CD4-positive, alpha-beta T cell treated with Interleukin-1 beta for 1 hour (primary cell): ENCODE data around the gene ARRDC5.
A peak's percentile ranks its signal among the peaks of the same experiment; 100 is the strongest.
"Not testable (repeated sequence)": the region's sequence is repeated elsewhere in the genome, so short reads cannot be mapped to it uniquely, and the experiment has no call there.

Experiments
- DNase-seq, 2 donors: peaks; one replicate each; pipeline ENCODE4 v3.0.0-alpha.2; 2020 to 2022

Gene ARRDC5

DNA sequence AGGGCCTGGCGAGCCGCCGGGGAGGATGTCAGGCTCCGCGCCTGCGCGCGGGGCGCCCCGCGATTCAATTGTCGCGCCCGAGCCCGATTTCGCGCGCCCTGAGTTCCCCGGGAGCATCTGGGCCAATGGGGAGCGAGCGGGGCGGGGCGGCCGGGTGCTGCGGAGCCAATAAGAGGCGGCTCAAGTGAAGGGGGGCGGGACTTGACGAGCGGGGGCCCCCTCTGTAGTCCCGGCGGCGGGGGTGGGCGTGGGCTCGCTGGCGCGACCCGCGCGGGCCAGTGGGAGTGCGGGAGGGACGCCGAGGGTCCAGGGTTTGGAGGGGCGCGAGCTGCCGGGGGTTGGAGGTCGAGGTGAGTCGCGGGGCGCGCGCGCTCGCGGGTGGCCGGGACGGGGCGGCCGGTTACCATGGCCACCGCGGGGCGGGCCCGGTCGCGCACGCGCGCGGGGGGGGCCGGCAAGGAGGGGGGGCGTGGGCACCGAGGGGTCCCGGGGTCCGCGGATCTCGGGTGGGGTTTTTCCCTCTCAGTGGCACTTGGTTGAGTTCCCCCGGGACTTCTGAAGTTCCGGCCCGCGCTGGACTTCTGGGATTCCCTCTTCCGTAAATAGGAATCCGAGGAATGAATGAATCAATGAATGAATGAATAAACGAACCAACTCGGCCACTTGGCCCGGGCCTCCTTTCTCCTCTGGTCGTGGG is 7.3 kb upstream of the ARRDC5 start:
- DNase-seq = peak; percentile 91 to 93

DNA sequence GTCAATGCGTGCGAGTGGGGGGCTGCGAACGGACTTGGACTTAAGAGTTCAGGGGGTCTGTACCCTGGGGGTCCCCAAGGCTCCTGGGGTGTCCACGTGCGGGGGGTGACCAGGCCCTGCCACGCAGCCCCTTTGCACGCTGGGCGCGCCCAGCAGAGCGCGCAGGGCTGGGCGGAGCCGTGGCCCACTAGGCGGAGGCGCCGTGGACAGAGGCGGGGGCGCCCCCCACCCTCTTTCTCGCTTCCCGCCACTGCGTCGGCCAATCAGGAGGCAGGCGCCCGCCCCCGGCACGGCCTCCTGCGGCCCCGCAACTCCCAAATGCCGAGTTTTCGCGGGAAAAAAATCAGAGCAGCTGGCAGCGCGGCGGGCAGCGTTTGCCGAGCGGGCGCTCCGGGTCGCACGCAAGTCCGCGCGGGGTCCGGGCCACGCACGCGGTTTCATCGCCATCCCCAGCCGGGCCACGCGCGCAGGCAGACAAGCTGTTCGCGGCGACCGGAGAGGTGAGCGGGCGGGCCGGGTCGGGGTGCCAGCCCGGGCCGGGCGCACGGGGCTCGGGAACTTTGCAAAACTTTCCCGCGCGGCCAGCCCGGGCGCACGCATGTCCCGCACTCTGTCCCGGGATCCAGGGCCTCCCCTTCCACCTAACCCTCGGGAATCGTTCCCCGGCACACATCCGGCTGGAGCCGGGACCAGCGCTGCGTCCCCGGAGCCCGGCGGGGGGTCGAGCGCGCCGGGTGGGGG is 6.6 kb upstream of the ARRDC5 start, which contains the start of gene UHRF1:
Gene UHRF1 (plus strand): TSS at position 346 of the 741 bp plus-strand sequence. CDS start 1,385 bp downstream, outside the sequence.
- no peak for DNase-seq

DNA sequence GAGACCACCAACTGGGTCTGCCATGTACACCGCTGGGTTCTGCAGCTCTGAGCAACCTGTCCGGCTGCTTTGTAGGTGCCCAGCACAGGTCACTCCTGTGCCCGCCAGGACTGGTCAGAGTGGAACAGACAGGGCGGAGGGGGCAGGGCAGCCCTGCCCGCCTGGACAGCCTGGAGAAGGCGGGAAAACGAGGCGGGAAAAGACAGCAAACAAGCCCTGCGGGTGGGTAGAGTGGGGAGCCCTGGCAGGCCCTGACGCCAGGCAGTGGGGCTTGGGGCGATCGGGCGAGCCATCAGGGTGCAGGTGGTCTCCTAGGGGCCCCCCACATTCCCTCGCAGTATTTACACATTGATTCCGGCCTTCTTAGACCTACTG is 6.1 kb upstream of the ARRDC5 start:
- DNase-seq = no peak

DNA sequence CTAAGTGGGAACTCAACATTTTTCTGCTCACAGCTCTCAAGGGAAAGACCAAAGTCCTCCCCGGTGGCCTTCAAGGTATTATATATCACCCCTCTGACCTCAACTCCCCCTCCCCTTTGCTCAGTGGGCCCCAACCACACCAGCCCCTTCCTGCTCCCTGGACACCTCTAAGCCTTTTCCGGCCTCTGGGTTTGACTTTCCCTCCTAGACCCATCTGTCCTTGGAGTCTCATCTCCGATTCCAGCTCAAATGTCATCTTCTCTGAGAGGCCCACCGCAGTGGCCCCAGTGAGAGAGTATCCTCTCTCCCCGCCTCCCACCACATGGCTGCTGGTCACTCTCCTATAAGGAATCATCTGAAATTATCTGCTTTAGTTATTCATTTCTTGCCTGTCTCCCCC is 5.7 kb upstream of the ARRDC5 start:
- DNase-seq = no peak

DNA sequence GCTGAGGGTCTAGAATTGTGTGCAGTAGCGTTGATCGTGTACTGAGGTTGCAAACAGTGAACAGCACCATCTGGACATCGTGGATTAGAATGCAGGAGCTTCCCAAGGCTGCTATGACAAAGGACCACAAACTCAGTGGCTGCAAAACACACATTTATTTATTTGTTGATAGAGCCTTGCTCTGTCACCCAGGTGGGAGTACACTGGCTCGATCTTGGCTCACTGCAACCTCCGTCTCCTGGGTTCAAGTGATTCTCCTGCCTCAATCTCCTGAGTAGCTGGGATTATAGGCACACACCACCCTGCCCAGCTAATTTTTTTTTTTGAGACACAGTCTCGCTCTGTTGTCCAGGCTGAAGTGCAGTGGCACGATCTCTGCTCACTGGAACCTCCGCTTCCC is 4.3 kb upstream of the ARRDC5 start:
- DNase-seq = no peak

DNA sequence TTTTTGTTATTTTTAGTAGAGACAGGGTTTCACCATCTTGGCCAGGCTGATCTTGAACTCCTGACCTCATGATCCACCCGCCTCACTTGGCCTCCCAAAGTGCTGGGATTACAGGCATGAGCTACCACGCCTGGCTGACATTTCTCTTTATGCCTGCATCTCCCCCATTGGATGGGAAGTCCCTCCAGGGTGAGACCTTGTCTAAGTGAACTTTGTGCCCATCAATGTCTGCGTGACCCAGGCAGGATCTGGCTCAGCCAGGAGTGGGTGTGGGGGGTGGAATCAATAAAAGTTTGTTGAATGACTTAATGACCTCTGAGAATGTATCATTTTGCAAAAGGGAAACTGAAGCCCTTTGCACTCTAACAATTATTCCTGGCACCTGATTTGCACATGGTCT is 1.8 kb upstream of the ARRDC5 start:
- DNase-seq = no peak

DNA sequence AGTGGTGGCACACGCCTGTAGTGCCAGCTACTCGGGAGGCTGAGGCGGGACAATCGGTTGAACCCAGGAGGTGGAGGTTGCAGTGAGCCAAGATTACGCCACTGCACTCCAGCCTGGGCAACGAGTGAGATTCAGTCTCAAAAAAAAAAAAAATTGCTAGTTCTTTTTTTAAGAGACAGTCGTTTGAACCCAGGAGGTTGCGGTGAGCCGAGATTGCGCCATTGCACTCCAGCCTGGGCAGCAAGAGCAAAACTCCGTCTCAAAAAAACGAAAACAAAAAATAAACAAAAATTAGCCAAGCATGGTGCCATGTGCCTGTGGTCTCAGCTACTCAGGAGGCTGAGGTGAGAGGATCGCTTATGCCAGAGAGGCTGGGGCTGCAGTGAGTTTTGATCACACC is 1.8 kb downstream of the ARRDC5 start:
- DNase-seq = not testable (repeated sequence)

DNA sequence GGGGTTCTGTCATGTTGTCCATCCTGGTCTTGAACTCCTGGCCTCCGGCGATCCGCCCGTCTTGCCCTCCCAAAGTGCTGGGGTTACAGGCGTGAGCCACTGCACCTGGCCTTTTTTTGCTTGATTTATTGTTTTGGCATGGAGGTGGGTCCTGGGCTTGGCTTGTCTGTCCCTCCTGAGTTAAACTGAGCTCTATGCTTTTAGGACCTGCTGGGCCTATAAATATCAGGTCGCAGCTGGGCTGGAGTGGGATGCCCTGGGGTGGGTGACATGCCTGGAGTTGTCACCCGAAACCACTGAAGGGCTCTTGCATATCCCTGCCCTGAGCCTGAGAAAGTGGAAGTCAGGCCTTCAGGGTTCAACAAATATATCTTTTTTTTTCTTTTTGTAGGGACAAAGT is 5.5 kb downstream of the ARRDC5 start:
- no peak for DNase-seq

DNA sequence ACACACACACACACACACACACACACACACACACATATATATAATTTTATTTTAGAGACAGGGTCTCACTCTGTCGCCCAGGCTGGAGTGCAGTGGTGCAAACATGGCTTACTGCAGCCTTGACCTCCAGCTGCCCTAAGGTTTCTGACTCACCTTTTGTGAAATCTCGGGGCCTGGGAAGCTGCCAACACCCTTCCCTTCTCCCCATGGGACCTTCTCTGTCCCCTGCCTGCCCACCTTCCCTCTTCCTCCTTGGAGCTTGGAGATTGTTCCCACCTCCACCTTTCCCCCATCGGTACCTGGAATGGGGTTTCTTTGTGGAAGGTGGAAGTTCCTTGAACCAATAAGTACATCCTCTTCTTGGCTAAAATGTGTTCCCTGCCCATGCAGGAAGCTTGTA is 6.3 kb downstream of the ARRDC5 start:
- DNase-seq = no peak

DNA sequence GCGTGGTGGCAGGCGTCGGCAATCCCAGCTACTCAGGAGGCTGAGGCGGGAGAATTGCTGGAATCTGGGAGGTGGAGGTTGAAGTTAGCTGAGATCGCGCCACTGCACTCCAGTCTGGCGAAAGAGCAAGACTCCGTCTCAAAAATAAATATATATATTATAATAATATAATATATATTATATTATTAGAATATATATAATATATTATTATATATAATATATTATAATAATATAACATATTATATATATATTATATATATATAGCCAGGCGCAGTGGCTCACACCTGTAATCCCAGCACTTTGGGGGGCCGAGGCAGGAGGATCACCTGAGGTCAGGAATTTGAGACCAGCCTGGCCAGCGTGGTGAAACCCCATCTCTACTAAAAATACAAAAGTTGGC is 9.7 kb downstream of the ARRDC5 start:
- DNase-seq = not testable (repeated sequence)

DNA sequence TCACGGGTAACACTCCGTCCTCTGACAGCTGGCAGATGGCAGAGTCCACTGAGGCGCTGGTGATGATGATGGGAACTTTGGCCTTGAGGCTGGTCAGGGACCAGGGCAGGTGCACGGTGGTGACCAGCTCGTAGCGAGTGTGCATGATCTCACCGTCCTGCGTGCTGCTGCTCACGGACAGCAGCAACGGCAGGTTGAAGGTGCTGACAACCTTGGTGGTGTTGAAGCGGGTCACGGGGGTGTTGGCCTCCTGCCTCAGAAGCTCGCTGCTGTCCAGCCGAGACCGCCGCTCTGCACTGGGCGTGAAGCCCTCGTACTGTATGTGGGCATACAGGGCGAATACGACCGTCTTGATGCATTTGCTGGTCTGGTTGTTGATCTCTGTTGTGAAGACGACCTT is 11.6 kb downstream of the ARRDC5 start:
- DNase-seq = no peak

DNA sequence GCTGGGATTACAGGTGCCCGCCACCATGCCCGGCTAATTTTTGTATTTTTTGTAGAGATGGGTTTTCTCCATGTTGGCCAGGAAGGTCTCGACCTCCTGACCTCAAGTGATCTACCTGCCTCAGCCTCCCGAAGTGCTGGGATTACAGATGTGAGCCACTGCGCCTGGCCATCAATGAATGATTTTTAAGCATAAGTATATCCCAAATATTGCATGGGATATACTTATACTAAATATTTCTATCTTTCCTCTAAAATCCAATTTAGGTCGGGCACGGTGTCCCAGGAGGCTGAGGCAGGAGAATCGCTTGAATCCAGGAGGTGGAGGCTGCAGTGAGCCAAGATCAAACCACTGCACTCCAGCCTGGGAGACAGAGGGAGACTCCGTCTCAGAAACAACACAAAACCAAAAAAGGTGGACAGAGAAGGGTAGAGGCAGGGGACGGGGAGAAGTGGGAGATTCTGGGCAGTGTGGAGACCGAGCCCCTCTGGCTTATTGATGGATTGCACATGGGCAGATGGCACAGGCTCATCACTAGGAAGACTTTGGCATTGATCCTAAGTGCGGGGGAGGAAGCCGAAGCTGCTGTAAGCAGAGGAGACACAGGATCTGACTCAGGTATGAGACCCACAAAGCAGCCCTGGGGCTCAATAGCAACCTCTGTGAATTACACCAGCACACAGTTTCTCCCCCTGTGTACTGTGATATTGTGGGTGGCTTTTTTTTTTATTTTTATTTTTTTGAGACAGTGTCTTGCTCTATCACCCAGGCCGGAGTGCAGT is 13.5 kb downstream of the ARRDC5 start:
- no peak for DNase-seq

DNA sequence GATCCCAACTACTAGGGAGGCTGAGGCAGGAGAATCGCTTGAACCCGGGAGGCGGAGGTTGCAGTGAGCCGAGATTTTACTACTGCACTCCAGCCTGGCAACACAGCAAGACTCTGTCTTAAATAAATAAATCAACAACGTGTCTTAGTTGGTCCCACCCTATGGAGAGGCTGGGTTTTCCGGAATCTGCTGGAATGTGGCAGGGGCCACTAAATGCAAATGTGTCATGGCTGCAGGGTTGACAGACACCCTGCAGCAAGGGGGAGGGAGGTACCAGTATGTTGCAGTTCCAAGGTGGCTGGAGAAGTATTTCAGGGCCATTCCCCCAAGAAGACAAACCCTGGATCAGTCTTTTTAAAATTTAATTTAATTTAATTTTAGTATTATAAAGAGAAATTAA is 14.9 kb downstream of the ARRDC5 start:
- not testable (repeated sequence) for DNase-seq

DNA sequence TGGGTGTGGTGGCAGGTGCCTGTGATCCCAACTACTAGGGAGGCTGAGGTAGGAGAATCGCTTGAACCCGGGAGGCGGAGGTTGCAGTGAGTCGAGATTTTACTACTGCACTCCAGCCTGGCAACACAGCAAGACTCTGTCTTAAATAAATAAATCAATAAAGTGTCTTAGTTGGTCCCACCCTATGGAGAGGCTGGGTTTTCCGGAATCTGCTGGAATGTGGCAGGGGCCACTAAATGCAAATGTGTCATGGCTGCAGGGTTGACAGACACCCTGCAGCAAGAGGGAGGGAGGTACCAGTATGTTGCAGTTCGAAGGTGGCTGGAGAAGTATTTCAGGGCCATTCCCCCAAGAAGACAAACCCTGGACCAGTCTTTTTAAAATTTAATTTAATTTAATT is 17.7 kb downstream of the ARRDC5 start:
- DNase-seq = not testable (repeated sequence)

DNA sequence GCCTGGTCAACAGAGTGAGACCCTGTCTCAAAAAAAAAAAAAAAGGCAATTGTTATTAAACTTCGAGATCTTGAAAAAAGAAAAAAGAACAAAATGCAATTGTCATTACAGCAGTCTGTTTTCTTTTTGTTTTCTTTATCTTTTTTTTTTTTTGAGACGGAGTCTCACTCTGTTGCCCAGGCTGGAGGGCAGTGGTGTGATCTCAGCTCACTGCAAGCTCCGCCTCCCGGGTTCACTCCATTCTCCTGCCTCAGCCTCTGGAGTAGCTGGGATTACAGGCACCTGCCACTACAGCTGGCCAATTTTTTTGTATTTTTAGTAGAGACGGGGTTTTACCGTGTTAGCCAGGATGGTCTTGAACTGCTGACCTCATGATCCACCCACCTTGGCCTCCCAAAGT is 19.8 kb downstream of the ARRDC5 start:
- DNase-seq = not testable (repeated sequence)

DNA sequence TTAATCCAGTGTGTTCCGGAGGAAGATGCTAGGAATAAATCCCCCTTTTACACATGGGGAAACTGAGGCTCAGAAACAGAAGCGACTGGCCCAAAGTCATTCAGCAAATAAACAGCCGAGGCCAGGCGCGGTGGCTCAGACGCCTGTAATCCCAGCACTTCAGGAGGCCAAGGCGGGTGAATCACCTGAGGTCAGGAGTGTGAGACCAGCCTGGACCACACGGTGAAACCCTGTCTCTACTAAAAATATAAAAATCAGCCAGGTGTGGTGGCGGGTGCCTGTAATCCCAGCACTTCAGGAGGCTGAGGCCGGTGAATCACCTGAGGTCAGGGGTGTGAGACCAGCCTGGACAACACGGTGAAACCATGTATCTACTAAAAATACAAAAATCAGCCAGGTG is 23.7 kb downstream of the ARRDC5 start:
- DNase-seq = no peak

DNA sequence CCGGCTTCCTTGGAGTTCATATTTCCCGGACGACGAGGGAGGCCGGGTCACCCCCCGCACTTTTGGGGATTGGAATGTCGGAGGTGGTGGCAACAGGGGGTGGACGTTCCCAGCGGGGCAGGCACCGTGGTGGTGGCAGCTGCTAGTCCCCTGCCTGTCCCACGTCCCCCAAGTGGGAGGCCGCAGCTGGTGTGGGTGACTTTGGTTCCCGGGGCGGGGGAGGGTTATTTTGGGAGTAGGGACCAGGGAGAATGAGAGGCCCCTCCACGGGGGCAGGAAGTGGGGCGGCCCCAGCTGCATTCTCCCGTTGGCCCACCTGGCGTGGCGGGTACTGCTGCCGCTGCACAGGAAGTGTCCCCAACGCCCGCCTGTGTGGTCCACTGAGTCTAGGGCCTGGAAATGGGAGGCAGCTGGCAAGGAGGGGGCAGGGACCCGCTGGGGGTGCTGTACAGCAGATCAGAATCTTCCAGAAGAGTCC is 24.2 kb downstream of the ARRDC5 start:
- no peak for DNase-seq

DNA sequence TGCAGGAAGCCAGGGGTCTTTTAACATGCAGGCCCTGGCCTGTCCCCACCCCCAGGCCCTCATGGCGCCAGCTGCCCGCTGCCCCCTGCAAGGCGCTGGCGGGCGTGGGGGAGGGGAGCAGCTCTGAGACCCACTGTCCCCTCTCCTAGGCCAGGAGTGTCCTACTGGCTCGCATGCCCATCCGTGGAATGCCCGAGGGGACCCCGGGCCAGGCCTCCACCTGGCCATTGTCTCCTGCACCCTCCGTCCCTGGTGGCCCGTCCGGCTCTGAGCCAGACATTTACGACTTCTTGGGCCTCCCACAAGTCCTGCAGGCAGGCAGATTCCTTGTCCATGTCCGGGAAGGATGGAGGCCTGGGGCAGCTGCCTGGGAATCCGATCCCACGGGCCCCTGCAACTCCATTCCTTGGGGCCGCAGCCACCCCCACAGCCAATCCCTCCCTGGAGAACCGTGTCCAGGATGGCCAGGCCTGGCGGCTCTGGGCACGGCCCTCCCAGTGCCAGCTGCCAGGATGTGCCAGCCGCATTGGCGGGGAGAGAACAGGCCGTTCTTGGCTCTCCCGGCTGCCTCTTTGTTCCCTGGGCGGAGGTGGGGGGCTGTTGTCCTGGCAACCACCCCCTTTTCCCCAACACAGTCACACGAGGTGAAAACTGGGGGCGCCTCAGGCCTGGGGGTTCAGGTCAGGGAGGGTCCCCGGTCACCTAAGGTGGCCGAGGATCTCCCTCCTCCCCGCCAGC is 24.8 kb downstream of the ARRDC5 start:
- DNase-seq = no peak

DNA sequence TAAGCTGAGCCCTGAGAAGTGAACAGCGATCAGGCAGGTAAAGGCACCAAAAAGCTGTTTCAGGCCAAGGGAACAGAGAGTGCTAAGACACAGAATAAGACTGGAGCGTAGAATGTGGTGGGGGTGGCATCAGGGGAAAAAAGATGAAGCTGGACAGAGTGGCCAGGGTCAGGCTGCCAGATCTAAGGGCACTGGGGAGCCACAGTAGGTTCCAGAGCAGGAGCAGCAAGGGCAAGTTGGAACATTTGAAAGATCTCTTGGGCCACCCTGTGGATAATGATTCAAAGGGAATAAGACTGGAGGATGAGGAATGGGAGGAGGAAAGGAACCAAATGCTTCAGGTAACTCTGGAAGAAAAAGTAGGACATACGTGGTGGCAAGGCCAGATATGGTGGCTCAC is 28.8 kb downstream of the ARRDC5 start:
- no peak for DNase-seq

DNA sequence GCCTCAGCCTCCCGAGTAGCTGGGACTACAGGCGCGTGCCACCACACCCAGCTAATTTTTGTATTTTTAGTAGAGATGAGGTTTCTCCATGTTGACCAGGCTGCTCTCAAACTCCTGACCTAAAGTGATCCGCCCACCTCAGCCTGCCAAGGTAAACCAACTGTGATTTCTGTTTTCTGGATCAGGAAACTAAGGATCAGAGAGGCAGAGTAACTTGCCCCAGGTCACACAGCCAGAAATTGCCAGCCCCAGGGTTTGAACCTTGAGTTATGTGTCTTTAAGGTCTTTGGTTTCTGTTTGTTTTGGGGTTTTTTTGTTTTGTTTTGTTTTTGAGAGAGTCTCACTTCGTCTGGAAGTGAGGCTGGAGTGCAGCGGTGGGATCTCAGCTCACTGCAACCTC is 31.0 kb downstream of the ARRDC5 start:
- DNase-seq = no peak

DNA sequence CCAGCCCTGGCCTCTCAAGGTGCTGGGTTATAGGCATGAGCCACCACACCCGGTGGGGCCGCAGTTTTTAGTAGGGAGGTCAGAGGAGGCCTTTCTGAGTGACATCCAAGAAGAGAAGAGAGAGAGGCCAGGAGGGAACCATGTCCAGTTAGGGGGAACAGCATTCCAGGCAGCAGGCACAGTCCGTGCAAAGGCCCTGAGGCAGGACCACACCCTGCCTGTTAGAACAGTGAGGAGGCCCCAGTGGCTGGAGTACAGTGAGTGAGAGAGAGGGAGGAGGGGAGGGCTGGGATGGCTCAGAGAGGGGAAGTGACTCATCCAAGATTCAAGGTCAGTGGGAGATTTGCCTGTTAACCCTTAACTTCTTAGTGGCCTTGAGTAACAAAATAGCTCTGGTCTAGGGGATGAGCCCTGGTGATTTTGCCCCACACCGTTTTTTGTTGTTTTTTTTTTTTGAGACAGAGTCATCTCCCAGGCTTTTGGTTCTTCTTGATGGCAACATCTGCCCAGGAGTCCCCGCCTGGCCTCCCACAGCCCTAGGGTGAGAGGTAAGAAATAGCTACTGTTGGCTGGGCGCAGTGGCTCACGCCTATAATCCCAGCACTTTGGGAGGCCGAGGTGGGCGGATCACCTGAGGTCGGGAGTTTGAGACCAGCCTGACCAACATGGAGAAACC is 32.5 kb downstream of the ARRDC5 start:
- DNase-seq = peak in 1 of 2 donors; percentile 68

DNA sequence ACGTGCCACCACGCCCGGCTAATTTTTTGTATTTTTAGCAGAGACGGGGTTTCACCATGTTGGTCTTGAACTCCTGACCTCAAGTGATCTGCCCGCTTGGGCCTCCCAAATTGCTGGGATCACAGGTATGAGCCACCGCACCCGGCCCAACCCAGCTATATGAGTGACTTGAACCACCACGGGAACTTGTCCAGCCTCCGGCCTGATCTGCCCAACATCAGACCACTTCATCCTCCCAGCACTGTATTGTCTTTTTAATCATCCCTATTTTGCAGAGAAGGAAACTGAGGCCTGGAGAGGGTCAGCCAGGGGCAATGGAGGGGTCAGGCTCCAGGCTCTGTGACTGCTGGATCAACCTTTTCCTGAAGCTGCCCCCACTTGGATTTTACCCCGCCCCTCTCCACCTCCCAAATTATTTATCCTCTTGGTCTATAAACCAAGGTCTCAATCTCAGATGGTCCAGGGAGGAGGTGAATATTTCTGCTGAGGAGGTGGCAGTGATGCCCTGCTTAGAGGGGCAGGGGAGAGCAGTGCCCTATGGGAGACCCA is 34.3 kb downstream of the ARRDC5 start:
- DNase-seq = no peak
